Myocyte (in vitro differentiated cells): ENCODE data around the gene CDH4. TPM values are rescaled to one million over a fixed set of nuclear protein-coding genes. Genes with fewer than 3 reads are reported as not detected.

Source experiments
- DNase-seq: peaks from one replicate; pipeline ENCODE4 v3.0.0-alpha.2; 2012; ENCODE audit warnings: low read depth
- total RNA-seq: library from RNA; depleted of rRNA; stranded (reverse); fragments of >200 nt; gene quantifications from 2 replicates; pipeline ENCODE4 v1.2.3, GENCODE V29; 2014

The CDH4 gene
- total RNA-seq, 1 donor from 2014 or later = 0.45 TPM

DNA sequence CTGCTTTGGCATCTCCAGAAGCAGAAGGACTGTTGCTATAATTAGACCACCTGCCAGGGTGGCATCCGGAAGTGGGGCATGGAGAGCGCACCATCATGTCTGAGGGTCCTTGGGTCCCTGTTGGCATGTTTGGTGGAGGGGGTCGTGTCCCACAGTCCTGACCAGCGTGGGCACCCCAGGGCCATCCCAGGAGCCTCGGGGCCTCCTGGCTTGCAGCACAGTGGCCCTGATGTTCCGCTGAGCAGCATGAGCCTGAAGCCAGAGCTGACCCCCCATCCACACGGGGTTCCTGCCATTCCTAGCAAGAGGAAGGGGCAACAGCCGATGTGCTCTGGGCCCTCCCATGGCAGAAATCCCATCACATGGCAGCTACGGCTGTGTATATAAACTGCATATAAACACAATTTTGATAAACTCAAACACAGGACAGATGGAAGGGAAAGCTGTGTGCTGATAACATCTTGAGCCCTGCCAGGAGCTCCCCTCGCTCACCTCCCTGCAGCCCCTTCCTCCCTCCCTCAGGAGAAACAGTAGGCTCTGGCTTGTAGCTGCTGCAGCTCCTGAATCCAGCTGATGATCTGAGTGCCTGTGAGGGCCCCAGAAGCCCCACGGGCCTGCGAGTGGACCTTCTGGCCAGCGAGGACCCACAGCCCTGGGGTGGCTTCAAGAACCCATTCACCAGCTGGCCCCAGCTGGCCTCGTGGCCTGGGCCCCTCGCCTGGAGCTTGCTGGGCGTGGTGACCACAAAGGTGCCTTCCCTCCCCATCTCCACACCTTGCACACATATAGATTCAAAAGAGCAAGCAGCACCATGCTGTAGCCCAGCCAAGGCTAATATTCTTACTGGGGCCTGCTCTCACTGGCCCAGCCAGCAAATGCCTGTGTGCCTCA is 321.6 kb downstream of the CDH4 start:
- DNase-seq = no peak

DNA sequence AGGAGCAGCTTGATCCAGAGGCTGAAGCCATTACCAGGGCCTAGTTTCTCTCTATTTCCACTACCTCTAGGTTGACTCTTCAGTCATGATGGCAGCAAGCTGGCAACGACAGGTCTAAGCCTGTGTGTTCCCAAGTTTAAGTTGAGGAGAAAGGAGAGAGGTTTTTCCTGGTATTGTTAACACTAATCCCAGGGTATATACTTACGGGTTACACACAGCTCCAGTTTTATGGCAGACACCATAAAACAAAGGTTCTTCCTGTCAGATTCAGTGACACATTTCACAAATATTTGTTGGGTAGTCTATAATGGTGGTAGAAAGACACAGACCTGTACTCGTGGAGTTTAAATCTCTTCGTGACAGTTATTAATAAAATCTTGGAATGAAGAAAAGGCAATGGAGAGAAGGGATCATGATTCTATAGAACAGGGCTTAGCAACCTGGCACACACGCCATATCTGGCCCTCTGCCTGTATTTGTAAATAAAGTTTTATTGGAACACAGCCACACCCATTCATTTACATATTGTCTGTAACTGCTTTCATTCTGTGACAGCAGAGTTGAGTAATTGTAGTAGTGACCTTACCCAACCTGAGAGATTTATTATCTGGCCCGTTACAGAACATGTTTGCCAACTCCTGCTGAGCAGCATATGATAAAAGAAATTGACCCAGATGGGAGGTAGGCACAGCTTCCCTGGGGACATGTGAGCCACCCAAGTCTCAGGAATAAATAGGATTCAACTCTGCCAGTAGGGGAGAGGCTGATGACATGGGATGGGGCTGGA is 323.3 kb downstream of the CDH4 start:
- DNase-seq = no peak

DNA sequence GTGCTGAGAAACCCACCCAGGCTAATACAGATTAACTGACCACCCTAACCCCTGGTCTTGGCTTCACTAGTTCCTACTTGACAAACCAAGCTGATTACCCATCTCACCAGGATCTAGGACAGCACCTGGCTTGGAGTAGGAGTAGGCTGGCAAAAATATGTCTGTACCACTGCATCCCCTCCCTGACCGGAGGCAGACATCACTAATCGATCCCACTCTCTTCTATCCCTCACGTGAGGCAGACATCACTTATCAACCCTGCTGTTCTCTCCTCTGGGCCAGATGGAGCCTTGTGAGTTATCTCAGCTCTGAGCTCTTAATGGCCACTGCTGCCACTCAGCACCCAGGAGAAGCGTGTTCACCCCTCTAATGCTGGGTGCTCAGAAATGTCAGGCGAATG is 324.3 kb downstream of the CDH4 start:
- no peak for DNase-seq

DNA sequence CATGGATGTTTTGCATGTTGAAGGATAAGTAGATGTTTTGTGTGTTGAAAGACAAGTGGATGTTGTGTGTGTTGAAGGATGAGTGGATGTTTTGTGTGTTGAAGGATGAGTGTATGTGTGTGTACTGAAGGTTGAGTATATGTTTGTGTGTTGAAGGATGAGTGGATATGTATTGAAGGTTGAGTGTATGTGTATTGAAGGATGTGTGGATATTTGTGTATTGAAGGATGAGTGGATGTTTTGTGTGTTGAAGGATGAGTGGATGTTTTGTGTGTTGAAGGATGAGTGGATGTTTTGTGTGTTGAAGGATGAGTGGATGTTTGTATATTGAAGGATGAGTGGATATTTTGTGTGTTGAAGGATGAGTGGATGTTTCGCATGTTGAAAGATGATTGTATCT is 325.0 kb downstream of the CDH4 start:
- DNase-seq = no peak

DNA sequence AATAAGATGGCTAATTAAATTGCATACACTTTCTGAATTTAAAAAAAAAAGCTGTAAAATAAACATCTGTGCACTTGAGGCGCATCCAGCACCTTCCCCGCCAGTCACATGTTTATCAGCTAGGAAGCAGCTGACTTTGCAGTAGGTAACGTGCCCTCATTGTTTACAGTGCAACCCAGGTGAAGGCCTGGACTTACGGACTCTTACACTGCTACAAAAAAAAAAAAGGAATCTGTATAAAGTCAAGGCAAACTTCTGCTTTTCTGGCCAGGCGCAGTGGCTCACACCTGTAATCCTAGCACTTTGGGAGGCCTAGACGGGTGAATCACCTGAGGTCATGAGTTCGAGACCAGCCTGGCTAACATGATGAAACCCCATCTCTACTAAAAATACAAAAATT is 327.8 kb downstream of the CDH4 start:
- no peak for DNase-seq

DNA sequence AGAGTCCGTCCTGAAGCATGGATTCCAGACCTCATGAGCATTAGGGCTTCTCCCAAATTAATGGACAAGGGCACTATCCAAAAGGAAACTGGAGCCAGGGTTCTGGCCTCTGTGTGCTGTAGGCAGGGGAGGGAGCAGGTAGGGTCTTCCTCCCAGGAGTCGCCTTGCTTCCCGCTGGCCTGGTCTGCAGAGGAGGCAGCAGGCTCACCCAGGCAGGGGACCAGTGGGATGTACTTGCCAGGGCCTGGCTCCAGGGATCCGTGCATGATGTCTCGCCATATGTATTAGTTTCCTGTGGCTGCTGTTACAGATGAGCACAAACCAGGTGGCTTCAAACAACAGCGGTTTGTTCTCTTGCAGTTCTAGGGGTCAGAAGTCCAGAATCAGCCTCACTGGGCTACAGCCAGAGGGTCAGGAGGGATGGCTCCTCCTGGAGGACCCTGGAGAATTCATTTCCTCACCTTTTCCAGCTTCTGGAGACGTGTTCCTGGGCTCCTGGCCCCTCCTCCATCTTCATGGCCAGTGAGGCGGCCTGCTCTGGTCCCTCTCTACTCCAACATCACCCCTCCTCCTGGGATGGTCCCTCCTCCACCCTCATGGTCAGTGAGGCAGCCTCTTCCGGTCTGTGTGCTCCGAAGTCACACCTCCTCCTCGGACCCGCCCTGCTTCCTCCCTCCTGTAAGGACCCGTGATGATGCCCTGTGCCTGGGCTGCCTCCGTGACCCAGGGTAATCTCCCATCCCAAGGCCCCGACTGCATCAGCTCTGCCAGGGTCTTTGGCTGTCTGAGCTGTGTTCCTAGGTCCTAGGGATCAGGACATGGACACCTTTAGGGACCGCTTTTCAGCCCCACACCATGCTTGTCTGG is 329.1 kb downstream of the CDH4 start:
- no peak for DNase-seq

DNA sequence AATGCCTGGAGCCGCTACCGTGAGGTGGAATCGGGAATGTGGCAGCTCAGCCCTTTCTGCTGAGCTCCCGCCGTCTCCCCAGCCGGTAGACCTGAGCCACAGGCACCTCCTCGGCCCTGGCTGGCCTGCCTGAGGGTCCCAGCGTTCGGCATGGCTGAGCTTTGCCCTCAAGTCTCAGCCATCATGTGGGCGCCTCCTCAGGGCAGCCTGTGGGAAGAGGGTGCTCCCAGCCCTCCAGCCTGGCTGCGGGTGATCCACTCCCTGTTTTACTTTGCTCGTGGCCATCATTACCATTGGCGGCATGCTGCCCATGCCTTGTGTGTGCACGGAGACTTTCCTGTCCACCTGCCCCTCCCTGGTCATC is 329.7 kb downstream of the CDH4 start:
- no peak for DNase-seq

DNA sequence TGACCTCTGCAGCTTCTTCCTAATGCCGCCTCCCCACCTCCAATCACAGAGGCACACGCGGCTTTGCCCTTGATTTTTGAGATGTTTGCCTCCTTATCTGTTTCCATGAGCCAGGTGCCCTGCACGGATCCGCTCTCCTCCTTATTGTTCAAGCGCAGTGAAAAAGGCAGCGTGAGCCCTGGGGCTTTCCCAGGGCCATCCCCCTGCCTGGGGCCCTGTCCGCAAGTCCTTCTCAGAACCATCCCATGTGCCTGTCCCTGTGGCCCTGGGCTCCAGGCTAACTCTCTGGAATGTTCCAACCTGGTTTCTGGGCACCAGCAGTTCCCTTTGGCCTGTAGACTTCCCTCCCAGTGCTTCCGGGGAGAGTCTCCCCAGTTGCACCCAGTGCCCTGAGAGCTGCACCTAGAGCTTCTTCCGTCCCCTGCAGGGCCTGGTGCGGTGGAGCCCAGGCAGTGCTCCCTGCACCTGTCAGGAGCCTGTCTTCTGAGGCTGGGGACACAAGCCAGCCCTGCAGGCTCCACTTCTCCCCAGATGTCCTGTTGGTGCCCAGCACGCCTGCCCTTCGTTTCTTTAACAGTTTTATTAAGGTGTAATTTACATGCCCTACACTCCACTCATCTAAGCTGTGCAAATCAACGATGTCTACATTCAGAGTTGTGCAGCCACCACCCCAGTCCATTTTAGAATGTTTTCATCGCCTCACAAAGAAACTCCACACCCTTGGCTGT is 330.3 kb downstream of the CDH4 start:
- no peak for DNase-seq

DNA sequence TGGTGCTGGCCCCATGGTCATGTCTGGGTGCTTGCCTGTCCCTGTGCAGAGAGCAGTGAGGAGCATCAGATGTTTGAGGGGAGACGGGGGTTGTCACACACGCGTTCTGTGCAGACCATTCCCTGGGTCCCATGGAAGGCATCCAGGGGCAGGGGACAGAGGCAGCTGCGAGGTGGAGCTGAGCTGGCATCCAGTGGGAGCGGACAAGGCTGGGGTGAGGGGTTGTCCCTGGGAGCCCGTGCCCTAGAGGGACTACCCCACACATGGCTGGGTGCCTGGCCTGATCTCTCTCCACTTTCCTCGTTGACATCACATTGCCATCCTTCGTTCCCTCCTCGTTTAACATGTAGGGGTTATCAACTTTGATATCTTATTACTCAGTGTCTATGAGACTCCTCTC is 331.3 kb downstream of the CDH4 start:
- DNase-seq = no peak

DNA sequence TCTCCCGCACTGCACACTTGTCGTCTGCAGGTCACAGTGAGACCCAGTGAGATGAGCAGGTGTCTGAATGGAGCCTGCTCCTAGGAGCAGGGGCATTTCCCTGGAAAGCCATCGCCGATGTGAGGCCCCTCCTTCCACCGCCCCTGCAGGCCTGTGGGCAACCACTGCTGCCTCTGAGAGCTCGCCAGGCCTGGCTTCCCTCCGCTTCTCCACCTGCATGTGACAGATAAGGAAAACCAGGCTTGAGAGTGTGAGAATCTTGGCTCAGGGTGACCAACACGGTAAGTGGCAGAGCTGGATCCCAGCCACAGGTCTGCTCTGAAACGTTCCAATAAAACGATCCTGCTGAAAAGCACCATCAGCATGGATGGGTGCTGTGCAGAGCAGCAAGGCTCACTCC is 332.8 kb downstream of the CDH4 start:
- DNase-seq = no peak

DNA sequence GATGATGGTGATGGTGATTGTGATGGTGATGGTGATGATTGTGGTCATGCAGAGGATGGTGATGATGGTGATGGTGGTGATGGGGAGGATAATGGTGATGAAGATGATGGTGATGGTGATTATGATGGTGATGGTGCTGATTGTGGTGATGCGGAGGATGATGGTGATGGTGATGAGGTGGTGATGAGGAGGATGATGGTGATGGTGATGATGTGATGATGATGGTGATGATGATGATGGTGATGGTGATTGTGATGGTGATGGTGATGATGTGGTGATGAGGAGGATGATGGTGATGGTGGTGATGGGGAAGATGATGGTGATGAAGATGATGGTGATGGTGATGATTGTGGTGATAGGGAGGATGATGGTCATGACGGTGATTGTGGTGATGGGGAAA is 333.7 kb downstream of the CDH4 start:
- no peak for DNase-seq

DNA sequence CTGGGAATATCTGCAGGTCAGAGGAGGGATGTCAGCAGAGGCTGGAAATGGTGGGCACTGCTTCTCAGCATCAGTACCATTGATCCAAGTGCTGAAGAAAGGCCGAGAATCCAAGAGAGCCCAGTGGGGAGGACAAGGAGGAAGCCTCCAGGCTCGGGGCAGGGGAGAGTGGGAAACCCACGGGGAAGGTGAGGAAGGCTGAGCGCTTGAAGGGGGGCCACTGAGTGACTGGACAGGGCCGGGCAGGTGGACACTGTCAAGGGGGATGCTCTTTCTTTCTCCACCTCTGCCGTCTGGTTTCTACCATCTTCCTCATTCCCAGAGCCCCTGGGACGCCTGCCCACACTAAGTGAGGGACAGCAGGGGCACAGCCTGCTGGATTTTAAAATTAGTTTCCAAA is 335.0 kb downstream of the CDH4 start:
- DNase-seq = no peak

DNA sequence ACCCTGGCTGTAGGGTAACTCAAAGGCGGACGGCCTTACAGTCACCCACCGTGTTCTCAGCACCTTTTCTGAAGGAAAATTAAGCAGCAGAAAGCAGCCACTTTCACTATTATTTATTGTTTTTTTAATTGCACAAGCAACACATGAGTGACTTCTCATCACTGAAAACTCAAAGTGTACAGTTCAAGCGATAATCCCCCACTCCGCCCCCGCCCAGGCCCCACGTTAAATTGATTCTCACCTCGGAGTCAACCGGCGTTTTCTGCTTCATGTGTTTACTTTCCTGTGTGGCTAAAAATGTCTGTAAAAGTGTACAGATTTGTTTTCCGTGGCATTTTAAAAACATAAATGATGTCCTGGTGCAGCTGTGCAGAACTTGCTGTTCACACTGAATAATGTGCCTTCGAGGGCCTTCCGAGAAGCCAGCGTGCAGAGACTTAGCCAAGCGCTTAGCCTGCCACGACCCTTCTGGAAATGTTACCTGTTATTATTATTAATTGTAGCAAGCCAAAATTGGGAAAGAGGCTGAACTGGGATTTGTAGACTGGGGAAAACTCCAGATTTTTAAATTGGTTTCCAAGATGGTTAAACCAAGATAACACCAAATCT is 335.7 kb downstream of the CDH4 start:
- DNase-seq = no peak

DNA sequence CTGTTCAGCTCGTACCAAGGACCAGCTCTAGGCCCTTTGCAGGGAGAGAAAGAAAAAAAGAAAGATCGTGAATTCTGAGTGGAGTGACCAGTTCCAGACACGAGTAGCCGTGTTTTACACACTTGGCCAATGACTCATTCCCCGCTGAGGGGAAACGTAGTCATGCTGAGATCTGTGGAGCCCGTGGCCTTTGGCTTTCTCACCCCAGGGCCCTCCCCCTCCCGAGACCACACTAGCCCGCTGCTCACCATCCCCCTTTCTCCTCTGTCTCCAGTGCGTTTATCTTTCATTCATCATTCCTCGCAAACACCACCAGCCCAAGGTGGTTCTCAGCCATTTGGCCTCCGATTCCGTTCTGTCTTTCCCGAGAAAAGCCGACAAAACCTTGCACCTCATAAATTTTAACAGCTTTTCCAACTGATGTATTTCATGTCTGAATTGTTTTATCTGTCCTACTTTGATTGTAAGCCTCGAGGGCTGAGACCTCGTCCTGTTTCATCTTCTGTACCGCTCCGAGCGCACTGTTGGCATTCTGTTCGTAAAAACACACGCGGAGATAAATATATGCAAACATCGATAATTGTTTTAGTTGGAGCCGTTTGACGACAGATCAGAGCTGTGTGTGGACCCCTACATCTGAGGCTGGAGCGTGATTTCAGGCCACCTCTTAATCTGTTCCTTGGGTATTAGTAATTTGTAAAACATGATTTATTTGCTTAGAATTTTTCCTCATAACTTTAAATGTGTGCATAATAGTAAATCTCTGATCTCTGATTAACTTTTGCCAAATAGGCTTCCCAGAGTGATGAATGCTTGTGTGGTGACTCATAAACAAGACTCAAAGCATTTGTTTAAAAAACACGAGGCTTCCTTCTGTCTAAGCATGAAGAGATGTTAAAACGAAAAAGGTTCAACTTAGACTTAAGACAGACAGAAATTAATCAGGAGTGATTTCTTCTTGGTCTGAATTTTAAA is 336.6 kb downstream of the CDH4 start:
- peak; percentile 14 for DNase-seq

DNA sequence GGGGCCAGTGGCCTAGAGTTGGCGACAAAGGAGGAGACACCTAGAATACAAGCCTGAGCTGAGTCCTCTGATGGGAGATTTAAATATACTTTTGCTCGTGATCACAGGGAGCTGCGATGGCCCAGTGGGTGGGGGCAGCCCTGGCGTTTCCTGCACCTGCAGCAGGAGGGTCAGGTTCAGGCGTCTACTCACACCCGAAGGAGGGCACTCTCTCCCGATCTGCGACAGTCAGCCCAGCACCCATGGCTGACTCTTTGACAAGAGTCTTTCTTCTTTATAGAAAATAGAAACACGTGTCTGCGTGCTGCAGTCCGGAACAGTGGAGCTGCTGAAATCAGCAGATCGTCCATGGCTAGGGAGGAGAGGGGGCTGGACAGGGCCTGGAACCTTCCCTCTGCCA is 338.2 kb downstream of the CDH4 start:
- DNase-seq = no peak

DNA sequence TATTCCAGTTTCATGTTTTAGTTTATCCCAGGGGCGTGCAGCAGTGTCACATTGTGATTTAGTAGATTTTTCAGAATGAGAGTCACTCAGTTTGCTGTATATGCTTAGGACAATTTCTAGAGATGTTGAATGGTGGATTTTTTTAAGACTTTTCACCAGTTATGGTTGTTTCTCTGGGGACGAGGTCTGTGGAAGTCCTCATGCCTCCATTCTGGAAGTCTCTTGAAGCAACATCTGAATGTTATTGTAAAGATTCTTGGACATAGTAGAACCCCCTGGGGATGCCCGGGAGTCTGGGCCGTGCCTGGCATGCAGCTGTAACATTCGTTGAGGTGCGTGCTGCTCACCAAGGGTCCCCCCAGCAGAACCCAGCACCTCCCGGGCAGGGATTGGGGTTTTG is 341.5 kb downstream of the CDH4 start:
- no peak for DNase-seq

DNA sequence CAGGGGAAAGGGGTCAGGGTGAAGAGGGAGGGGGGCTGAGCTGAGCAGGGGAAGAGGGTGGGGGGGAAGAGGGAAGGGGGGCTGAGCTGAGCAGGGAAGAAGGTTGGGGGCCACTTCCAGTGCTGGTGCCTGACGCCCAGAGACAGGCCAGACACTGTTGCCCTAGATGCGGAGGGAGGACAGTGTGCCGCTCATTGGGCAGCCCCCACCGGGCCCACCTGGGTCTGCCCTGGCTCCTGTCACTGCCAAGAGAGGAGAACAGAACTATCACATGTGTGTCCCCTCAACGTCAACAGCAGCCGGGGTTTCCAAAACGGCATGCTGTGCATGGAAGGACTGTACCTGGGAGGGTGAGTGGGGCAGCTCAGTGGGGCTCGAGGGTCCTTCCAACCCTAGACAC is 342.1 kb downstream of the CDH4 start:
- no peak for DNase-seq

DNA sequence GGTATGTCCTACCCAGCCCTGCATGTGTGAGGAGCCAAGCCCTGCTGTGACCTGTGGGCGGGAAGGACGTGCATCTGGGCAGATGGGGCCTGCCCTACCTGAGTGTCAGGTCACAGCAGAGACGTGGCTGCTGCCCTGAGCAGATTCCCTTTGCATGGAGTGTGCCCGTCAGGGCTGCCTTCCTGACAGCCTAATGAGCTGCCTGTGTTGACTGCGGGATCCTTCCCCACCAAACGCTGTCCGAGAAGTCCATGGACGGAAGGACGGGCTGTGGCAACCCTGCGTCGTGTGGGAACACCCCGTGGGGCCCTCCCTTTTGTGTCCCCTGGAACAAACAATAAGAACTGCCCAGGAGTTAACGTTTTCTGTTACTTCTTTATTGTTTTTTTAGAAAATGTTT is 343.2 kb downstream of the CDH4 start:
- DNase-seq = no peak

DNA sequence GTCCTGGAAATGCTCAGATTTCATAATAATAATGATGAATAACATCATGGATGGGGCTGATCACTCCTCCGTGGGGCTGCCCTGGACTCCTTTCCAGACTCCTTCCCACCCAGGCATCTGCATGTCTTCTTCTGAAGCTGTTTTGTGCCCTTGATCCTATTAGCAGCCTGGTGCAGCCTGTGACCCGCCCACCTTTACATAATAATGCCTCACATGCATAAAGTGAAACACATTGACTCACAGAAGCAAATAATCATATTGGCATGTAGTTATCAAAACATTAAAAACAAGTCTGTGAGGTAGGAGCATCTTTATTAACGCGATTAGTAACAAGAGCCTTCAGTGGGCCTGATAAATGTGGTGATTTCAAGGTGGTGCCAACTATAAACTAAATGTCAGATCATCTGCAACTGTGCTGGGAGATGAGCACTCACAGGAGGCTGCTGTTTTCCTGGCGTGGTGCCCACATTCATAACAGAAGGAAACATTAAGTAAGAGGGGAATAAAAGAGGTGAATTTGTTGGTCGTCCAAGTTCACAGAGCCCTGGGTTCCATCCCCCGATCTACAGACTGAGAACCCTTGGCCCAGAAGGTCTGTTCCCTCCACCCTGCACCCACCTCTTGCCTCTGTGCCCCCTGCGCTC is 344.7 kb downstream of the CDH4 start:
- DNase-seq = no peak
